H1 (cell line): ENCODE measurements around the gene PAWR. TPM values are rescaled to one million over a fixed set of nuclear protein-coding genes. Genes with fewer than 3 reads are reported as not detected.

Experiments
- CTBP2 ChIP-seq: IDR thresholded peaks from 2 replicates; pipeline ENCODE4 v1.7.0; 2011; ENCODE audit warnings: borderline replicate concordance, mild to moderate bottlenecking, moderate library complexity, mixed read lengths, low read length; ENCODE audit not compliant: insufficient read depth, insufficient read length
- EP300 ChIP-seq, 2 experiments: IDR thresholded peaks; 1 replicate in 1 of 2; 2 replicates in 1 of 2; pipeline ENCODE4 v1.6.1; 2011 to 2012; ENCODE audit warnings: low read depth in 2 of 2, low read length in 2 of 2, mild to moderate bottlenecking in 2 of 2, borderline replicate concordance in 1 of 2, inconsistent platforms in 1 of 2, moderate library complexity in 1 of 2
- SP4 ChIP-seq: IDR thresholded peaks from 2 replicates; pipeline ENCODE4 v1.6.1; 2012; ENCODE audit warnings: low read length, inconsistent platforms
- ZNF274 ChIP-seq: IDR thresholded peaks from 2 replicates; pipeline ENCODE4 v1.7.0; 2012; ENCODE audit warnings: low read length, borderline replicate concordance; ENCODE audit errors: extremely low read depth
- polyA plus RNA-seq, 7 experiments: library from polyadenylated mRNA; depleted of rRNA in 3 of 7; stranded (reverse) in 5 of 7; unstranded in 2 of 7; fragments of >200 nt in 5 of 7; fragments of 200-250 nt in 2 of 7; gene quantifications; 1 replicate in 5 of 7; 2 replicates in 1 of 7; 4 replicates in 1 of 7; pipeline versions ENCODE4 v1.2.1 to v1.2.3, GENCODE V29; 2011 to 2013; ENCODE audit warnings: missing spikeins in 2 of 7, mixed read lengths in 2 of 7
- total RNA-seq: library from RNA; stranded (reverse); fragmentation: NEBNext Ultra II Directional; extraction: Animal tissue kit (Norgen Biotek cat#: 25700); gene quantifications from 2 replicates; pipeline ENCODE4 v1.2.1, GENCODE V29; 2021

PAWR gene
- total and polyA plus RNA-seq, 2 of the 8 experiments (the other 6 are each of a cell fraction or from before 2014, with no cell fraction given) = 28.3 to 327 TPM

DNA sequence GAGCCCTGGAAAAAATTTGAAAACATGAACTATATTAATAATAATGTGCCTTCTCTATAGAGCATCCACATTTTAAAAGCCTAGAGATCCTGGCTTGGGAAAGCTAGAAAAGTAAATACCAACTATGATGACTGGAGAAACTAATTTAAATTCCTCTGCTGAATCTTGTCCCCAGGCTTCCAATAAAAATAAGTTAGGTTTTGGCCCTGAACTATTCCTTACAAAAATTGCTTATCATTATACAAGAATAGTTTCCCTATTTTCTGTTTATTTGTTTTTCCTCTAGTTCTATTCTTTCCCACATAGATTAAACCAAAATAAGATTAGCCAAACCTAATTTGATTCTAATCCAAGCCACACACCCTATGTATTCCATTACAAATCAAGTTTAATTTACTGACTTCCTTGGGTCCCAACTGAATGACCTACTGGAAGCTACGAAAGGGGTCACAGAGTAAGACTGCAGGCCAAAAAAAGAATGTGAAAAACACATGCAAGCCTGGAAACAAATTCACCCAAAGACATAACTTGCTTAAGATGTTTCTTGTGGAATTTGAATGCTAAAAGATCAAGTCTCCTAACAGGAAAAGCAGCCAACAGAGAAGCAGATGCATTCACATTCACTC, 133.0 kb downstream of the PAWR start (continued):
- TF ChIP-seq SP4 (no peak), ZNF274 (no peak), CTBP2 (no peak), EP300 (IDR thresholded peaks at IDR 0.05; ENCODE audit: borderline replicate concordance in 1 of 2, low read depth in 2 of 2, low read length in 2 of 2) (no peak)
- TF ChIP-seq, all 59 proteins: peak for 0
